Liver (tissue), 3 donors: ENCODE results near the gene KIF3B.

Experiments used
- JUND ChIP-seq, 2 donors: IDR thresholded peaks; 2 replicates each; pipeline ENCODE4 v1.6.1; 2016; ENCODE audit warnings: antibody characterized with exemption in 2 of 2
- RAD21 ChIP-seq, 2 donors: IDR thresholded peaks; 2 replicates each; pipeline ENCODE4 v1.6.1; 2016; ENCODE audit warnings: antibody characterized with exemption in 2 of 2, mild to moderate bottlenecking in 2 of 2
- SP1 ChIP-seq: IDR thresholded peaks from 2 replicates; pipeline ENCODE4 v1.6.1; 2018; ENCODE audit warnings: antibody characterized with exemption, mild to moderate bottlenecking
- TAF1 ChIP-seq: conservative IDR thresholded peaks from 2 replicates; pipeline ENCODE4 v1.6.1; 2016; ENCODE audit warnings: antibody characterized with exemption, mild to moderate bottlenecking
- YY1 ChIP-seq: IDR thresholded peaks from 2 replicates; pipeline ENCODE4 v1.6.1; 2016; ENCODE audit warnings: antibody characterized with exemption, mild to moderate bottlenecking
- ZBTB33 ChIP-seq: IDR thresholded peaks from 2 replicates; pipeline ENCODE4 v1.6.1; 2016; ENCODE audit warnings: antibody characterized with exemption
- TF ChIP-seq, protein P1 (sequence below): fragments of 150-350 bp; IDR thresholded peaks from 2 replicates; pipeline ENCODE4 v1.5.1; 2017; ENCODE audit warnings: improper control_type of control experiment, low read depth, low read length; ENCODE audit not compliant: missing input control
- donor health status: healthy.
- donor health status: healthy.

GRCh38 chr20:32302507-32302872 is 25.0 kb downstream of the KIF3B start:
- TF ChIP-seq, protein P1, sequence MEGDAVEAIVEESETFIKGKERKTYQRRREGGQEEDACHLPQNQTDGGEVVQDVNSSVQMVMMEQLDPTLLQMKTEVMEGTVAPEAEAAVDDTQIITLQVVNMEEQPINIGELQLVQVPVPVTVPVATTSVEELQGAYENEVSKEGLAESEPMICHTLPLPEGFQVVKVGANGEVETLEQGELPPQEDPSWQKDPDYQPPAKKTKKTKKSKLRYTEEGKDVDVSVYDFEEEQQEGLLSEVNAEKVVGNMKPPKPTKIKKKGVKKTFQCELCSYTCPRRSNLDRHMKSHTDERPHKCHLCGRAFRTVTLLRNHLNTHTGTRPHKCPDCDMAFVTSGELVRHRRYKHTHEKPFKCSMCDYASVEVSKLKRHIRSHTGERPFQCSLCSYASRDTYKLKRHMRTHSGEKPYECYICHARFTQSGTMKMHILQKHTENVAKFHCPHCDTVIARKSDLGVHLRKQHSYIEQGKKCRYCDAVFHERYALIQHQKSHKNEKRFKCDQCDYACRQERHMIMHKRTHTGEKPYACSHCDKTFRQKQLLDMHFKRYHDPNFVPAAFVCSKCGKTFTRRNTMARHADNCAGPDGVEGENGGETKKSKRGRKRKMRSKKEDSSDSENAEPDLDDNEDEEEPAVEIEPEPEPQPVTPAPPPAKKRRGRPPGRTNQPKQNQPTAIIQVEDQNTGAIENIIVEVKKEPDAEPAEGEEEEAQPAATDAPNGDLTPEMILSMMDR = no peak
- TF ChIP-seq YY1 (no peak), TAF1 (no peak), SP1 (no peak), ZBTB33 (no peak), JUND (IDR thresholded peaks at IDR 0.05) (no peak), RAD21 (IDR thresholded peaks at IDR 0.05) (no peak)
